GM12801 (cell line): ENCODE data around the gene CYP4X1.

ENCODE experiments used
- TF ChIP-seq, protein P1 (sequence below): IDR thresholded peaks from one replicate; pipeline ENCODE4 v1.5.1; 2011; ENCODE audit warnings: control low read depth; ENCODE audit not compliant: insufficient read length; ENCODE audit errors: extremely low read depth

Gene CYP4X1, protein sequence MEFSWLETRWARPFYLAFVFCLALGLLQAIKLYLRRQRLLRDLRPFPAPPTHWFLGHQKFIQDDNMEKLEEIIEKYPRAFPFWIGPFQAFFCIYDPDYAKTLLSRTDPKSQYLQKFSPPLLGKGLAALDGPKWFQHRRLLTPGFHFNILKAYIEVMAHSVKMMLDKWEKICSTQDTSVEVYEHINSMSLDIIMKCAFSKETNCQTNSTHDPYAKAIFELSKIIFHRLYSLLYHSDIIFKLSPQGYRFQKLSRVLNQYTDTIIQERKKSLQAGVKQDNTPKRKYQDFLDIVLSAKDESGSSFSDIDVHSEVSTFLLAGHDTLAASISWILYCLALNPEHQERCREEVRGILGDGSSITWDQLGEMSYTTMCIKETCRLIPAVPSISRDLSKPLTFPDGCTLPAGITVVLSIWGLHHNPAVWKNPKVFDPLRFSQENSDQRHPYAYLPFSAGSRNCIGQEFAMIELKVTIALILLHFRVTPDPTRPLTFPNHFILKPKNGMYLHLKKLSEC

DNA sequence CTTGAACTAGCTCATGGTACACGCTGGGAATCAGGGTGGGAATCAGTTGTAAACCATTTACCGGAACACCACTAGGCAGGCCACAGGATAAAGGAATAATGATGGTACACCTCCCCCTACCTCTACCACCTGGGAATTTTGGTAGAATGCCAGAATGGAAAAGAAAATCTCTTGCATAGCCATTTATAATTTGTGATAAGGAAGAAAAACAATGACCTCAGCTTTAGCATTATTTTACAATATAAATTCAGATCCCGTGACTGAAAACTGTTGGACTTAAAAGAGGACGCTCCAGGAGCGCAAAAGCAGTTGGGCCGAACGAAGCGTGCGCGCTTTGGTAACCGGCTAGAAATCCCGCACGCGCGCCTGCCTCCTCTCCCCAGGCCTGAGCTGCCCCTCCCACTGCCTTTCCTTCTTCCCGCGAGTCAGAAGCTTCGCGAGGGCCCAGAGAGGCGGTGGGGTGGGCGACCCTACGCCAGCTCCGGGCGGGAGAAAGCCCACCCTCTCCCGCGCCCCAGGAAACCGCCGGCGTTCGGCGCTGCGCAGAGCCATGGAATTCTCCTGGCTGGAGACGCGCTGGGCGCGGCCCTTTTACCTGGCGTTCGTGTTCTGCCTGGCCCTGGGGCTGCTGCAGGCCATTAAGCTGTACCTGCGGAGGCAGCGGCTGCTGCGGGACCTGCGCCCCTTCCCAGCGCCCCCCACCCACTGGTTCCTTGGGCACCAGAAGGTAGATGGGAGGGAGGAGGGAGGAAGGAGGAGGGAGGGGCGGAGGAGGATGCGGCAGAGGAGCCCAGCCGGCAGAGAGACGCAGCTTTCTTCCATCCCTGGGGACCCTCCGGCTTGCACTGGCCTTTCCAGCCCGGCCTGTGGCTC lies at the start of gene CYP4X1:
TSS of gene CYP4X1 (plus strand) at position 402 of the 873 bp plus-strand sequence. CDS start at position 551, 149 bp downstream.
- TF ChIP-seq, protein P1, sequence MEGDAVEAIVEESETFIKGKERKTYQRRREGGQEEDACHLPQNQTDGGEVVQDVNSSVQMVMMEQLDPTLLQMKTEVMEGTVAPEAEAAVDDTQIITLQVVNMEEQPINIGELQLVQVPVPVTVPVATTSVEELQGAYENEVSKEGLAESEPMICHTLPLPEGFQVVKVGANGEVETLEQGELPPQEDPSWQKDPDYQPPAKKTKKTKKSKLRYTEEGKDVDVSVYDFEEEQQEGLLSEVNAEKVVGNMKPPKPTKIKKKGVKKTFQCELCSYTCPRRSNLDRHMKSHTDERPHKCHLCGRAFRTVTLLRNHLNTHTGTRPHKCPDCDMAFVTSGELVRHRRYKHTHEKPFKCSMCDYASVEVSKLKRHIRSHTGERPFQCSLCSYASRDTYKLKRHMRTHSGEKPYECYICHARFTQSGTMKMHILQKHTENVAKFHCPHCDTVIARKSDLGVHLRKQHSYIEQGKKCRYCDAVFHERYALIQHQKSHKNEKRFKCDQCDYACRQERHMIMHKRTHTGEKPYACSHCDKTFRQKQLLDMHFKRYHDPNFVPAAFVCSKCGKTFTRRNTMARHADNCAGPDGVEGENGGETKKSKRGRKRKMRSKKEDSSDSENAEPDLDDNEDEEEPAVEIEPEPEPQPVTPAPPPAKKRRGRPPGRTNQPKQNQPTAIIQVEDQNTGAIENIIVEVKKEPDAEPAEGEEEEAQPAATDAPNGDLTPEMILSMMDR: no peak

DNA sequence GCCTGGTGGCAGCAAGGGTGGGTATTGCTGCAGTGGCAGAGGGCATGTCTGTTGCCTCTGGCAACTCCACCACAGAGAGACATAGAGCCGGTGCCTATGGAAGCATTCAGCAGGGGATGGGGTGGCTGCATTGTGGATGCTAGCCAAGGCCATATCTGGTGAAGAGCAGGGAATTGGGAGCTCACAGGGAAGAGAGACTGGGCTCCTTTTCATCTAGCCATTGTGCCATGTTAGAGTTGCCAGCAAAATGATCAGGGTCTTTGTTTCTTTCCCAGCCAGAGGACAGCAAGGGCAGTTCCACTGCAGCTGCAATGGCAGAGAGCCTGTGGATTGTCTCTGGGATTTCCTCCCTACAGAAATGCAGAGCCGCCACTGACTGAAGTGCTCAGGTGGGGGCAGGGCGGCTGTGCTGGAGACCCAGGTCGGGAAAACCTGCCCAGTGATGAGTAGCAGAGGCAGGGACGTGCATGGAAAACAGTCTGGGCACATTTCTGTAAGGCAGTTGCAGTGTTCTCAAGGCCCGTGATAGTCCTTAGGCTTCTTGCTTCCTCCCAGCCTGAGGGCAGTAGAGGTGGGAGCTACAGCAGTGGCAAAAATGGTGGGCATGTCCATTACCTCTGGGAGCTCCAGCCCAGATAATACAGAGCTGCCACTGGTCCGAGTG lies 40.2 kb upstream of the CYP4X1 start:
- TF ChIP-seq, protein P1: no peak

DNA sequence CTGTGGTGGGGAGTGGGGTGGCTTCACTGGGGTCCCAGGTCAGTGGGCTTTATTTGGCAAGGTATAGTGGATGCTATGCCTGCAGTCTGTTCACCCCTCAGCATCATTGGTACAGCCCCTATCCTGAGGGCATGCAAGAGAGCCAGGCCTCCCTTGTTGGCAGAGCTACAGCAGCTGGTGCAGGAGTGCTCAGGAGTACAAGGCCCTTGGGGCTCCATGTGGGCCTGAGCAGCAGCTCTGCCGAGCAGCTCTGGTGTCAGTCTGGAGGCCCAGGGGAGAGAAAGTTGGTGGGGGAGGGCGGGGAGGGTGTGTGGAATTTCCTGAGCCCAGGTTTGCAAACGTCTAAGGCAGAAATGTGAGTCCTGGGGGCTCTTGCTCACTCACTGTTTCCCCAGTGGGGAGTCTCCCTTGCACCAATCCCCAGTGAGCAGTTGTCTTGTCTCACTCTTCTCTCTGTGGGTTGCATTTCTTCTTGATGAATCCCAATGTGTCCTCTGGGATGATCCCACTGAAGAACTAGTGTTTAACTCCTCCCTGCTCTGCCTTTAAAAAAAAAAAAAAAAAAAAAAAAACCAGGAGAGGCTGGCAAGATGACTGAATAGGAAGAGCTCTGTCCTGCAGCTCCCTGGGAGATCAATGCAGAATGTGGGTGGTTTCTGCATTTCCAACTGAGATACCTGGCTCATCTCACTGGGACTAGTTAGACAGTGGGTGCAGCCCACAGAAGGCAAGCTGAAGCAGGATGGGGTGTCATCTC lies 39.5 kb upstream of the CYP4X1 start:
- TF ChIP-seq, protein P1: no peak

DNA sequence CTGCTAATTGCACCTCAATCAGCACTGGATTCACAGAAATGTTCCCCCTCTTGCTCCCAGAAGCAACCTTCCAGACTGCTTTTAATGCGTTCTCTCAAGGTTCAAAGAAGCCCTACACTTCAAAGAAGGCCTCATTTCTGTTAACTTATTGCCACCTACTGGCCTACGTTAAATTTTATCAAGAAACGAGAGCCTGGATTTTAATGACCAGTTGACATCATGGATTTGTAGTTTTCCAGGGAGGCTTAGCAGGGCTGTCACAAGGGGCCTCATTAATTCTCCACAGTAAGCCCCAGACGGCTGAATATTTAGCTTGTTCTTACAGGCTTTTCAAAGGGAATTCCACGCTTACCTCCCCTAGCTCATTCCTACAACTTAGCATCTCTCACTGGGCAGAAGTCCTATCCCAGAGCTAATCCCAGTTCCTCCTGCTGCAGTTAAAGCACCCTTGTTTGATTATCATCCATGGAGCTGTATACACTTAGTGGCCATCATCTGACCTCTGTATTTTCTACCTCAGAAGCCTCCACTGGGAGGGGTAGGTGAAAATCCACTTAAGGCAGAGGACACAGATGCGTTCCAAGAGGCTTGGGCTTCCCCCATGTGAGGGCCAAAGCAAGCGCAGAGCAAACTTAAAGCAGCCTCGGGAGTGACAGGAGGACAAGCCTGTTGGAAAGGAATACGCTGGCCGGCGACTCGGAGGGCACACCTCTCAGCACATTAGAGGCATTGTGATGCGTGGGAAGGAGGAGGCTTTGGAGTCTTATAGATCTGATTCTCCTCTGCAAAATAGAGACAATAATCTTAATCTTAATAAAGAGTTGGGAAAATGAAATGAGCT lies 32.2 kb upstream of the CYP4X1 start:
- TF ChIP-seq, protein P1: no peak

DNA sequence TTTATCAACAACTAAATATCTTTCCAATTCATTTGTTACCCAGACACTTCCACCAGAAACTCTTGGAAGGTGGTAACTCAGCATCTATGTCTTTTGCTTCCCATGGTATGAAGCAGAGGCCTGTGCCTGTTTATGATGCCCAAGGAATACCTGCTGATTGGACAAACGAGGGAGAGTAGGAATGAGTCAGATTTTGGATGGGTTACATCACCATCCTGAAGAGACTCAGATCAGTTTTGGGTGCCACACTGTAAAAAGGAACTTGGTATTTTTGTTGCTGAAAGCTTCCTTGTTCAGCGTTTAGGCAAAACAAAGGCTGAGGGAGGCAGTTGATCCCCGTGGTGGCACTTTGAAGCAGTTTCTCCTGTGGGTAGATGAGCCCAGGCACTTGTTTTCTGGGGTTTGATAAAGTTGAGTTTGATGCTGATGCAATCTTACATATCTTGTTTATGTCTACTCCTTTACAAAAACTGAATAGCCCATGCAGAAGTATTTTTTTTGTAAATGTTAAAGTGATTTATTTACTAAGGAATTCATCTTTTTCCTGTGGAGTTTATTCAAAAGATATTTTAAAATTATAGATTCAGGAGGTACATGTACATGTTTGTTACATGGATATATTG lies 26.7 kb upstream of the CYP4X1 start:
- TF ChIP-seq, protein P1: no peak

DNA sequence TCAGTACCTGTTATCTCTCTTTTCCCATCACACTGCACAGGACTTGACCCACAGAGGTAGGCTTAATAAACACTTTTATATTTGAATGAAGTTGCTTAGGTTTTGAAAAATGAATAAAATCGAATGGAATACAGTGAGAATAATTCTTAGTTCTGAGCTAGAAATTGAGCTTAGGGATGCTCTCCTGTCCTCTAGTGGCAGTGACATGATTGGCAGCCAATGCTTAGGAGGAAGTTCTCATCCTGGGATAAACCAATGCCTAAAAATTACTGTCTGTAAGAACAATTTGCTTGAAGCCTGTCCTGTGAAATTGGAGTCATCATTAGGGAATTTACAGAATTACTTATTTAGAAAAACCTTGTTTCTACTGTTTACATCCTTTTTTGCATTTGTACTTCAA lies 21.3 kb upstream of the CYP4X1 start:
- TF ChIP-seq, protein P1: no peak
